Activated CD4-positive, CD25-positive, alpha-beta regulatory T cell (primary cell): ENCODE measurements around the gene GRK5.

ENCODE experiments used
- DNase-seq, 4 experiments: peaks; one replicate each; lab custom pipeline; 2025; lab: John Stamatoyannopoulos, UW

GRK5 gene

DNA sequence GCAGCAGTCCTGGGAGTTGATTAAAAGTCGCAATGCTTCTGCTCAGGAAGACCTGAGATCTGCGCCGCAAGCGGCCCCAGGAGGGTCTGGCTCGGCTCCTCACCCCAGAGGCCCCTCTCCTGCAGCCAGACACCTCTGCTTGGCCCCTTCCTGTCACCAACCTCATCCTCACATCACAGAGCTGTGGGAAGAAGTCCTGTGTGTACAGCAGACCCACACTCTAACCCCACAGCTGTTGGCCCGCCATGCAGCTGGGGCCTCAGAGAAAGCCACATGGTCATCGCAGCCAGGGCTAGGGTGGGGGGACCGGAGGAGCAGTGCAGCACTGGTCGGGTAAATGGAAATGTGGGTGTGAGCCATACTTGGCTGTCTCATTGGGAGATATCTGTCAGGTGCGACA is 237.5 kb downstream of the GRK5 start:
- no peak for DNase-seq

DNA sequence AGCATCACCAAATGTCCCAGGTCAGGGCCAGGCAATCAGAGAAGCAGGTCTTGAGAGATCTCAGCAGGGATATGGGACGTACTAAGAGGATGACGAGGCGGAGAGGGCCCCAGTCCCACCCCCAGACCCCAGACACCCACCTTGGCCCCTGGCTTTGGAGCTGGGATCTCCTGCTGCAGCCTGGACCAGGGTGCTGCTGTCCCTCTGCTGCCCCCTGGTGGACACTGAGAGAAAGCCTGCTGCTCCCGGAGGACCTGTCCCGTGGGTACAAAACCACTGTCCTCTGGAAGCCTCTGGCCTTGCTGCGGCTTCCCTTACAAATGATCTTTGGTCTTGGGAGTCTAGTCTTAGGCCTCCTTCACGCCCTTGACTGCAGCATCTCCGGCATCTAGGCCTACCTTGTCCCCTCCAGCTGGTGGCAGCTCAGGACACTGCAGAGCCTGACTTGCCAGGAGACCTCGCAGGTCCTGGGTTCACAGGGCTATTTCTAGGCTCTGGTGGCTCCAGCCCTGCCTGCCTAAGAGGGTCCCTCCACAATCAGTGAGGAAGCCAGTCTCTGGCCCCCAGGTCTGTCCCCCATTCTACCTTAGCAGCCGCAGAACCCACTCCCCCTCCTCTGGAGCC is 238.1 kb downstream of the GRK5 start:
- peak; percentile 70 to 90 (median 84) for DNase-seq

DNA sequence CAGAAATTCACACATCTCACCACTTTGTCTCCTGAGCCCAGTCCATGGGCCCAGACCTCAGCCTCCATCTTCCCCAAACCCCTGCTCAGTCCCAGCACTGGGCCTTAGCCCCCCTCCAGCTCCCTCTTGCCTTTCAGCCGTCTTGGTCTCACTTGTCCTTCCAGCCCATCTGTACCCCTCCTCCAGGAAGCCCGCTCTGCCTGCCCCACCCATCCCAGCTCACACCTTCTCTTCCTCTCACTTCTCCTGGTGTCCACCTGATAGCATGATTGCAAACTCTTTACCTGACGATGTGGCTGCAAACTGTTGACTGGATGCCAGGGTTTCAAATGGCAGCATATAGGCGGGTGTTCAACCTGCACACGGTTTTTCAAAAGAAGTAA is 238.6 kb downstream of the GRK5 start:
- DNase-seq: no peak

DNA sequence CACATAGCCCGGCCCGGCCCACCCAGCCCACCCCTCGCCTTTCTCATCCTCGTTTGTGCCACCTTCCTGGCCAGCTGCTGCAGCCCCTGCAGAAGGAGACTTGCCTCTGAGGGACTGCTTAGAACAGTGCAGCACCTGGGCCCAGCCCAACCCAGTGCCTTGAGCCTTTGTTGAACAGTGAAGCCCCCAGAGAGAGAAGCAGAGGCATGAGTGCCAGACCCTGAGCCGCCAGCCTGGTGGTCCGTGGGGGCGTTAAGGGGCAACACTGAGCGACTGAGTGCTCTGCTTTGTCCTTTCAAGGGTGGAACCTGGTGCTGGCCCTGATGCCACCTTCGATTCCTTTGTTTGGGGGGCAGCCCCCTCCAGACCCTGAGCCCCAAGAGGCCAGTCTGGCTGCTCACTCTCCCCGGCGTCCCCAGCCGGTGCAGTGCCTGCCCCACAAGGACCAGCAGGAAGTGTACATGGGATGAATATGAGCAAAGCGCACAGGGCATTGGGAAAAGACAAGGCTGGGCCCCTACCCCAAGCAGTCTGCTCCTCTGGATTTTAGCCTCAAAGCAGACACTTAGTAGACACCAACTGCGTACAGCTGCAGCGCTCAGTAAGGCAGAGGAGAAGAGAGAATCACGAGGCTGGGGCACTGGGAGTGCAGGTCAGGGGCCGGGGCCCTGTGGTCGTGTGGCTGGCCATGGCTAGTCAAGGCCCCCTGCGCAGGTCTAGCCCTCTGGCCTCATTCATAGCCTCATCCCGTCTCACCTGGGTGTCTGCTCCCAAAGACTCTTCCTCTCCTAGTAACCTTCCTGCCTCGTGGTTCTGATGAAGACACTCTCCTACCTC is 239.3 kb downstream of the GRK5 start:
- no peak for DNase-seq

DNA sequence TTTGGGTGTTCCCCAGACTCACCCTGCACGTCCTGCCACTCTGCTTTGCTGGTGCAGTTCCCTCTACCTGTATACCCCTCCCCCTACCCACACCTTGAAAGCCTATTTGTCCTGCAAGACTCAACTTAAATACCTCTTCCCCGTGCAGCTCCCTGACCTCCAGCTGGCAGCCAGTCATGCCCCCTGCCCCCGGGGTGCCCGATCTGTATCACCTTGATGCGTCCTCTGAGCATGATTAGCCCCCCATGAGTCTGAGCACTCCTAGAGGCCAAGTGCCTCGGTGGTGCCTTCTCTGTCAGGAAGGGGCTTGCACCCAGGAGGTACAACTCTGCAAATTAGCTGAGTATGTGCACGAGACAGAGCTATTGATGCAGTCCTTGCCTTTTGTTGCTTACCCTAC is 240.1 kb downstream of the GRK5 start:
- DNase-seq: no peak

DNA sequence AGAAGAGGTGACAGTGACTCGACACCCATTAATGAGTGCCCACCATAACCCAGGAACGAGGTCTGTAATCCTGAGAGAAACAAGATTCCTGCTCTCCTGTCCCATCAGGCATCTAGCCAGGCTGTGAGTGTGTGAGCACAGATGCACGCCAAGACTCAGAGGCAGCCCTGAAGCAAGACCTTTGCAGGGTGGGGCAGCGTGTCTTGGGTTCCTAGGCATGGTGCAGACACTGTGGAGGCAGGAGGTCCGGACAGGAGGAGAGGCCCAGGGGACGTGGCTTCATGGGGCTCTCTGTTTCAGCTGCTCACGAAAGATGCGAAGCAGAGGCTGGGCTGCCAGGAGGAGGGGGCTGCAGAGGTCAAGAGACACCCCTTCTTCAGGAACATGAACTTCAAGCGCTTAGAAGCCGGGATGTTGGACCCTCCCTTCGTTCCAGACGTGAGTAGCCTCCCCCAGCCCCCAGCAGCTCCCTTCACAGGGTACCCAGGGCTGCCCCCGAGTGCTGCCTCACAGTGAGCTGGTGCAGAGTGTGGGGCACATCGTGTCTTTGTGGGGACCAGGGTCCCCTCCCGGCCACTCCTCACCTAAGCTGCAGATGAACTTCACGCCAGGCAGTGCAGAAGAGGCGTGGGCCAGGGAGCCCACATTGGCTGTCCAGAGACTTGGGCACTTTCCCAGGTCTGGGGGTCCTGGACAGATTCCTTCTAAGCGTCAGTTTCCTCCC is 240.6 kb downstream of the GRK5 start:
- no peak for DNase-seq

DNA sequence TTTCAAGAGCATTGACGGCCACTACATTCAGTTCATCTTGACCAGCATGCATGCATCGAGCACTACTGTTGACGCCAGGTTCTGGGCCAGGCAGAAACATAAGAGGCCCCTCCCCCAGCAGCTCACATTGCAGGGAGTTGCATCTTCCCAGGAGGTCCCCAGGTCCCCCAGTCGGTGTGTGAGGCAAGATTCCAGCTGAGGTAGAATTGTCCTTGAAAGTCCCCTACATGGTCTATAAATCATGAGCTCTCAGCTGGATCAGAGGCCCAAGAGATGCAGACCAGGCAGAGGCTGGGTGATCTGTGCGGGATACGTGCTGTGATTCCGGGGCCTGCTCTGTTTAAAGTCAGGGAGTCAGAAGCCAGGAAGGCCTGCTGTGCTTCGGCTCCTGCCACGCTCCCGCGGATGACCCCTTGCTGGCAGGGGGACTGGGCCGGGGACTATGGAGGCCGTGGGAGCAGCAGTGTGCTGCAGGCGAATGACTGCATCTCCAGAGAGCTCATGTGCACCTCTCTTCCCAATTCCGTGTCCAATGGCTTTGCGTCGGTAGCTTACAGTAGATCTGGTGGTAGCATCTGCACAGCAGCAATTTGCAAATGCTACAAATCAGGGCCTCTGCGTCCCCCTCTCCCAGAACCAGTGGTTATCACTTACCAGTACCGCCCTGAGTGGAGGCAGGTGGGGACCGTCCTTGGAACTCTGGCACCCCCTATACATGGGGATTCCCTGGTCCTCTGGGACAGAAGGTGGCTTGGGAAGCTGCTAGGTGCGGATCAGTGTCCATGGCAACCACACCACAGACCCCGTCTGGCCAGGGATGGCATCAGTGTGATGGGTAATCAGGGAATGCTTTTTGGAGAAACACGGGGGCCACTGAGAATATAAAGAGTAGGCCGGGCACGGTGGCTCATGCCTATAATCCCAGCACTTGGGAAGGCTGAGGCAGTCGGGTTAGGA is 241.5 kb downstream of the GRK5 start:
- DNase-seq: no peak

DNA sequence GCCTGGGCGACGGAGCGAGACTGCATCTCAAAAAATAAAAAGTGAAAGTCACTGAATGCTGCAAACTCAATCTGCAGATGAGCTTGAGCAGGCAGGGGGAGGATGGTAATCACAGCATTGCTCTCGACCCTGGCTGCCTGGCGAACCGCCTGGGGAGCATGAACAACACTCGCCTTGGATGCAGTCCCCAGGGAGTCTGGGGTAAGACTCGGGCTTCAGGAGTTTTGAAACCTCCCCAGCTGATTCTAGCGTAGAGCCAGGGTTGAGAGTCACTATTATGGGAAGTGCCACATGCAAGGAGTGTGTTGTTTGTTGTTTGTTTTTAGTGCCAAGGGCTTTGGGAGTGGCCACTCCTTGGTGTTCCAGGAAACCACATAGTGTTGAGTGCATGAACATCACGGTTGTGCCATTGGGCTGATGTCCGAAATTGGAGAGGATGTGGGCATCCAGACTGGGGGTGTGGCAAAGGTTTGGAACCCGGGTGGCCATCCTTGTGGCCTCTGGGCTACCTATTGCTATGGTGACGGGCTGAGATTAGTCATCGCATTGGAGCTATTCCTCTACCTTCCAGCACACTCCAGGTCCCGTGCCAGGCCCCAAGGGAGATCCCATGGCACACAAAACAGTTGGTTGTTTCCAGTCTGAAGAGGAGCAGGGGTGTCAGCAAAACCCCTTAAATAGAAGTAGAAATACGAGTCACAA is 242.5 kb downstream of the GRK5 start:
- no peak for DNase-seq

DNA sequence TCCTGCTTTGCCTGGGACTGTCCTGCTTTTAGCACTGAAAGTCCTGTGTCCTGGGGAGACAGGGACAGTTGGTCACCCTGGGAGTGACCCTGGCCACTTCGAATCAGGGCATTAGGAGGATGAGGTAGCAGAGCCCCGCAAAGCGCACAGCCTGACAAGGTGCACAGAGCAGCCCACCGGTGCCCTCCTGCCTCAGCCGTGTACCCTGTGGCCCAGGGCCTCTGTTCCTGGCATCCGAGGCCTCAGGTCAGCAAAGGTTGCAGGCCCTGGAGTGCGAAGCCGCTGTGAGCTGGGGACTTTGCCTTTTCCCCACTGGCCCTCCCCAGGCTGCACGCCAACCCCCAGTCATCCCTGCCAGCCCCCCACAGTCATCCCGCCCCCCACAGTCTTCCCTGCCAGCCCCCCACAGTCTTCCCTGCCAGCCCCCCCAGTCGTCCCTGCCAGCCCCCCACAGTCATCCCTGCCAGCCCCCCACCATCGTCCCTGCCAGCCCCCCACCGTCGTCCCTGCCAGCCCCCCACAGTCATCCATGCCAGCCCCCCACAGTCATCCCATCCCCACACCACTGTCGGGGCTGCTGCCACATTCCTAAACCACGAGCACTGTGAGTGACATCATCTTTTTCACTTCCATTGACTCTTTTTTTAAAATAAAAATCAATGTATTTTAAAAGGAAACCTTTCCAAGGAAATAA is 243.4 kb downstream of the GRK5 start:
- no peak for DNase-seq

DNA sequence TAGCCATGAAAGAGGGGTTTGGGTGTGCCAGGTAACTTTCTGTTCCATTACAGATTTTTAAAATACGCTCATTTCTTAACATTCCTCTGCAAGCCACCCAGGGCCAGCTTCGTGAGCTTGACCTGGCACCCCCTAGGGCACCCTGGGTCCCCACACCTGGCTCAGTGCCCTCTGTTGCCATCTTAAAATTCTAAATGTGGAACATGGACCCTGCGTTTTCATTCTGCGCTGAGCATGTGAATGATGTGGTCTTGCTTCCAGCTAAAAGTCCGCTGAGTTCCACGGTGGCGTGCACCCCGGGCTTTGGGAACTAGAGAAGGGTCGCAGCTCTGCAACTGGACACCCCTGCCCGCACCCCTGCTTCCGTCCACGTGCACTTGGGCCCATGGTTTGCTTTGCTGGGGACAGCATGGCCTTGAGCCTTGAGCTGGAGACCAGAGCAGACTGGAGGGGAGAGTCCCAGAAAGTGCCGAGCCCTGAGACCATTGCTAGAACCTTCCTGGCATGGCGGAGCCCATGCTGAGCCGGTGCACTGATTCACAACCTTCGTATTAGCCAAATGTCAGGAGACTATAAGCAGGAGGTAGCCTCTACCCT is 244.0 kb downstream of the GRK5 start:
- DNase-seq: no peak

DNA sequence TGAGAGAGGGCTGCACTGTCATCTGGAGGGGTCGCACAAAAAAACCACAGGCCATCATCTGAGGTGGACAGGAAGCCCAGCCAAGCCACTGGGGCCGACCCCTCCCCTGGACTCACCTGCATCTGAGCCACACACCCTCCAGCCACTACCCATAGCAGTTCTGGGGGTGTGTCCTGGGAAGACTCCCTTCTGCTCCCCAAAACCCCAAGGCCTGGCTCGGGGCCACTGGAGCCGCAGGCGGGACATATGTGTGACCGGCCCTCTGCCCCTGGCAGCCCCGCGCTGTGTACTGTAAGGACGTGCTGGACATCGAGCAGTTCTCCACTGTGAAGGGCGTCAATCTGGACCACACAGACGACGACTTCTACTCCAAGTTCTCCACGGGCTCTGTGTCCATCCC is 245.0 kb downstream of the GRK5 start:
- no peak for DNase-seq

DNA sequence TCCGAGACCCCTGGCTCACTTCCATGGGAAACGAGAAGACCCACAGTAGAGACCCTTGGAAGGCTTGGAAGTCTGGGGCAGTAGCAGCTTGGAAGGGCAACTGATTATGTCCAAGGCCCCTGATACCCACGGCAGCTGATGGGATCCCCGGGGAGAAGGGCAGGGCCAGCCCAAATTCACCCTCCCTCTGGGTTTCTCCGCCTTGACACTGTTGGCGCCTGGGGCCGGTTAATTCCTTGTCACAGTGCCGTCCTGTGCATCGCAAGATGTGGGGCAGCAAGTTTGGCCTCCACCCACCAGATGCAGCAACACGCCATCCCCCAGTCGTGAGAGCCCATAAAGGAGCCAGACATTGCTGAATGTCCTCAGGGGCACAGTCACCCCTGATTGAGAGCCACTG is 245.9 kb downstream of the GRK5 start:
- no peak for DNase-seq

DNA sequence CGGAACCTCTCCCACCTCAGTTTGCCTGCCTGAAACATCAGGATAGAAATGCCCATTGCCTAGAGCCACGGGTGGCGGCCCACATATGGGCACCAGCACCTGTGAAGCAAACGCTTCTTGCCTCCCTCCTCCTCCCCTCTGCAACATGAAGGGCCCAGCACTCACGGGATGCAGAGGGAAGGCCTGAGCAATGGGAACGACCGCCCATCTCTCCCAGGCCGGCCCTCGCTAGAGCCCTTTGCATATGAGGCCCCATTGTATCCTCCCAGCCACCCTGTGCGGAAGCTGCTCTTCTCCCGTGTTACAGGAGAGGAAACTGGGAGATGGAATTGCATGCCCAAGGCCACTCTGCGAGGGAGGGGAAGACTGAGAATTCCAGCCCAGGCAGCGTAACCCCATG is 246.9 kb downstream of the GRK5 start:
- DNase-seq: no peak

DNA sequence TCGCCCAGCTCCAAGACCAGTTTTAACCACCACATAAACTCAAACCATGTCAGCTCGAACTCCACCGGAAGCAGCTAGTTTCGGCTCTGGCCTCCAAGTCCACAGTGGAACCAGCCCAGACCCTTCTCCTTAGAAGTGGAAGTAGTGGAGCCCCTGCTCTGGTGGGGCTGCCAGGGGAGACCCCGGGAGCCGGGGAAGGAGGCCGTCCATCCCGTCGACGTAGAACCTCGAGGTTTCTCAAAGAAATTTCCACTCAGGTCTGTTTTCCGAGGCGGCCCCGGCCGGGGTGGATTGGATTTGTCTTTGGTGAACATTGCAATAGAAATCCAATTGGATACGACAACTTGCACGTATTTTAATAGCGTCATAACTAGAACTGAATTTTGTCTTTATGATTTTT is 247.6 kb downstream of the GRK5 start:
- no peak for DNase-seq

DNA sequence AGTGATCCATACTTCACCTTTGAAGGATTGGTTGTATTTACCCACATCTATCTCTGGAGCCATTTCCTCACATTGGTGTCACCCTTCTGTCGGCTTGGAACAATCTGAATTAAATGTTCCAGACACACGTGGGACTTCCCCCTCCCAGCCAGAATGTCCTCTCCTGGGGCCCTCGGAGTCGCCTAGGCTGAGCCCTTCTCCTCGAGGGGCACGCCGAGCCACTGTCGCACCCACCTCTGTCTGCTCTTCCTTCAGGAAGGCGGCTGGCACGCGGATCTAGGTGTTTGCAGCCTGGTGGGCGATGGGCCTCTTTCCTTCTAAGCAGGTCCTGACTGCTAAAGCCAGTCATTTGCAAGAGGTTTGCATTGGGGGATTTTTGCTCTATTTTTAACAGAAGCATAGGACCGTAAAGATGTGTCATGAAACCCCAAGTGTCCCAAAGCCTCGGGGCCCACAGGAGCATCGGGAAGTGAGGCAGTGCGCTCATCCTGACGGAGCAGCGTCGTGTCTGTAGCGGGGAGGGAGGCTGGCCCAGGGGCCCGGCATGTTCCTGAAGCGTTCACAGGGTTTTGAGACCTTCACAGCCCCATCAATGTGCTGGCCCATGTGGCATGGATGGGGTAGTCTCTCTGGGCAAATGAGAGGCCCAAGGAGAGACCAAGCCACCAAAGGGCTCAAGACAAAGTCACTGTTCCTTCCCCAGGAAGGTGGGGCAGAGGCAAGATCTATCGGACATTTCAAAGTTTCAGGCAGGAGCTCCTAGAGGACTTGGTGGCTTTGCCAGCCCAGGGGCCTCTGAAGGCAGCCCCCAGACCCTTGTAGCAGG is 248.5 kb downstream of the GRK5 start:
- no peak for DNase-seq

DNA sequence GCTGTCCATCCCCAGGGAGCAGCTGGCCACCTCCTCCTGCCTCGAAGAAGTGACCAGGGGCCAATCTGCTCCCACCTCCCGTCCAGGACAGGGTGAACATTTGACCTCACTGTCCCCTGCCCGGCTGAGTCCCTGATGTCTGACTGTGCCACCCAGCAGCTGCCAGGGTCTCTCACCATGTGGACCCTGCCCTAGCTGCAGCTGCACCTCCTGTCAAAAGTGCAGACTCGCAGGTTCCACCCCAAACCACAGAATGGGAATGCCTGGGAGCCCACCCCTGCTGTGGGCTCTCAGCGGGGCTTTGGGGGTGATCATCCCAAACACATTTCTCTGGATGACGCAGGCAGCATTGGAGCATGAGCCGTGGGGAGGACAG is 249.1 kb downstream of the GRK5 start:
- DNase-seq: no peak

DNA sequence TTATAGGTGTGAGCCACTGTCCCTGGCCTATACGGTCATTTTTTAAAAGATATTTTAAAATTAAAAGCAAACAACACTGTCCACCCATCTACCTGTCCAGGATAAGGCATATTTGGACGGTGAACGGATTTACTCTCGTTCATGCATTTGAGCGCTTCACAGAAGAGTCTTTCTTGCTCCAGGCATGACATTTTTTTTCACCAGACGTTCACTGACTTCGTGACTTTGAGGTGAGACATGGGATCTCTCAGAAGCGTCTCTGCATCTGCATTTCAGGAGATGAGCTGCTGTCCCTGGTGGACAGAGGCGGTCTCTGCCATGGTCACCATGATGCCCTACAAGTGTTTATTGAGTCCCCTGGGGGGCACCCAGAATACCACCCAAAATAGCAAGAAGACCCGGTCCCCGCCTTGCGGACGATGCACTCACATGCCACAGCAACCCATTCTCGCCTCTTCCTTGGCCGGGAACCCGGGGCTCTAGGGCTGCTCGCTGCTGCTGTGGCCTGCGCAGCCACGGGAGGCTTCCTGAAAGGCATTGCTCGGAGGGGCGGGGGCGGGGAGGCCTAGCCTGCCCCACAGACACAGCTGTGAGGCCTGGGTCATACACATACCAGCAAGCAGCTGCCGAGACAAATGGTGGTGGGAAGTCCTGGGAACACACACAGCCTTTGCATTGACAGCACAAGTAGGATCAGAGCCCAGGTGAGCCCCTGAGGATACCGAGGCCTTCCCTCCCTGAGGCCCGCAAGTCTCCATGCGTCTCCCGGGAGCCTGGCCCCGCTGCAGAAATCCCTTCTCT is 250.8 kb downstream of the GRK5 start:
- DNase-seq: no peak

DNA sequence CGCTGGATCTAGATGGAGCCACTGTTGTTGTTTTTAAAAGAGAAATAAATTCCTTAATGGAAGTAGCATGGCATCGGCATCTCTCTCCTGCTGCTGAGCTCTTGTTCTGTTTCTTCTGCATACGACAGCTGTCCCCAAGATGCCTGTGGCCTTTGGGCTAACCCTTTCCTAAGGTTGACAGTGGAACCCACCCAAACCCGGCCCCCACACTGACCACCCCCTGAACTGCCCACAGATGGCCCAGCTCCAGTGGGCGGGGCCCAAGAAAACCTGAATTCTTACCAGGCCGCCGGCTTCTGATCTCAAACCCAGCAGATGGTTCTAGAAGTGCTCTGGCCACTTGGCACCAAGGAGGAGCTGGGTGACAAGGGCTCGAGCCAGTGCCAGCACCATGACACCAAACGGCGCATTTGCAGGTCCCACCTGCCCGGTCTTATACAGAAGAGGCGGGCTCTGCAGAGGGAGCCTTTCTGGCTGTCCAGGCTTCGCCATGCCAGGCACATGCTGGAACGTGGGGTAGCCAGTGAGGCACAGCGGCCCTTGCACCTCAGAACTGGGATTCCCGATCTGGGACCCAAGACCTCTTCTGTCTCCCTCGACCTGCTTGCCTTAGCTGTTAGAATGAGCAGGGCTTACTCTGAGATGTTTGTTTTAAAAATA is 252.4 kb downstream of the GRK5 start:
- DNase-seq: no peak
